IMR-90 (cell line): ENCODE data around the gene CCDC97. TPM values are rescaled to one million over a fixed set of nuclear protein-coding genes. Genes with fewer than 3 reads are reported as not detected.

Experiments used
- ATAC-seq: fragments of 200-7000 bp; cut with Tn5 transposase; 2 replicates; pipeline ENCODE4 v1.9.1; 2020; ENCODE audit warnings: low read depth, mild to moderate bottlenecking, moderate library complexity
- BruUV-seq: library from RNA; stranded (reverse); fragments of 400-500 nt; replicated peaks from 2 replicates; lab custom pipeline; 2021; lab: Mats Ljungman, UMichigan
- CTCF ChIA-PET: fragments of 300-600 bp; formaldehyde crosslinking; extraction: SDS; loops from one replicate; lab custom pipeline; 2021; ENCODE audit warnings: antibody characterized with exemption; lab: Yijun Ruan, JAX
- POLR2A ChIA-PET: fragments of 300-600 bp; sonication (Branson Sonifier 250); formaldehyde crosslinking; loops from one replicate; lab custom pipeline; 2022; ENCODE audit warnings: antibody characterized with exemption; ENCODE audit not compliant: unreplicated experiment; lab: Charles Lee
- DNase-seq: peaks from one replicate; pipeline ENCODE4 v3.0.0; 2013
- H2AFZ ChIP-seq: replicated peaks from 2 replicates; pipeline ENCODE3; 2013; ENCODE audit warnings: low read length, mild to moderate bottlenecking; ENCODE audit not compliant: poor library complexity
- H2AK5ac ChIP-seq: 2 replicates; pipeline ENCODE4 v1.6.1; 2013; ENCODE audit warnings: low read depth, low read length, inconsistent platforms
- H2AK9ac ChIP-seq: replicated peaks from 2 replicates; pipeline ENCODE3; 2013; ENCODE audit warnings: mild to moderate bottlenecking, low read depth, low read length, moderate library complexity; ENCODE audit not compliant: poor library complexity
- H2BK120ac ChIP-seq: 2 replicates; pipeline ENCODE4 v1.6.1; 2013; ENCODE audit warnings: low read depth, low read length, inconsistent platforms
- H2BK15ac ChIP-seq: 3 replicates; pipeline ENCODE4 v1.6.1; 2013; ENCODE audit warnings: low read depth, low read length, inconsistent platforms
- H2BK20ac ChIP-seq: 2 replicates; pipeline ENCODE4 v1.6.1; 2013; ENCODE audit warnings: low read depth, mild to moderate bottlenecking, inconsistent platforms, low read length, moderate library complexity
- H2BK5ac ChIP-seq: 2 replicates; pipeline ENCODE4 v1.6.1; 2013; ENCODE audit warnings: mild to moderate bottlenecking, low read depth, low read length, inconsistent platforms; ENCODE audit not compliant: poor library complexity, severe bottlenecking
- H3K14ac ChIP-seq: replicated peaks from 2 replicates; pipeline ENCODE4 v1.6.1; 2013; ENCODE audit warnings: low read depth, low read length, inconsistent platforms
- H3K18ac ChIP-seq: 2 replicates; pipeline ENCODE4 v1.6.1; 2013; ENCODE audit warnings: low read depth, low read length, control low read depth
- H3K23ac ChIP-seq: 2 replicates; pipeline ENCODE4 v1.6.1; 2013; ENCODE audit warnings: low read depth, low read length, inconsistent platforms
- H3K27ac ChIP-seq: 2 replicates; pipeline ENCODE4 v1.5.1; 2013; ENCODE audit warnings: mild to moderate bottlenecking, control low read depth, low read length; ENCODE audit not compliant: insufficient read depth
- H3K27me3 ChIP-seq: 2 replicates; pipeline ENCODE4 v1.6.1; 2013; ENCODE audit warnings: low read length; ENCODE audit not compliant: control insufficient read depth, insufficient read depth
- H3K36me3 ChIP-seq: 2 replicates; pipeline ENCODE4 v1.6.1; 2013; ENCODE audit warnings: low read length, mixed read lengths; ENCODE audit not compliant: control insufficient read depth, insufficient read depth
- H3K4ac ChIP-seq: 2 replicates; pipeline ENCODE4 v1.6.1; 2013; ENCODE audit warnings: low read depth, low read length, inconsistent platforms
- H3K4me1 ChIP-seq: 2 replicates; pipeline ENCODE4 v1.6.1; 2013; ENCODE audit warnings: low read length, mixed read lengths; ENCODE audit not compliant: control insufficient read depth, insufficient read depth
- H3K4me2 ChIP-seq: 2 replicates; pipeline ENCODE4 v1.6.1; 2013; ENCODE audit warnings: low read depth, mild to moderate bottlenecking, control low read depth, low read length, moderate library complexity
- H3K4me3 ChIP-seq: 2 replicates; pipeline ENCODE4 v1.5.1; 2013; ENCODE audit warnings: low read depth, mild to moderate bottlenecking, control low read depth, low read length, moderate library complexity; ENCODE audit not compliant: insufficient read depth
- H3K56ac ChIP-seq: 2 replicates; pipeline ENCODE4 v1.6.1; 2013; ENCODE audit warnings: low read length, inconsistent platforms; ENCODE audit not compliant: insufficient read depth; ENCODE audit errors: extremely low read depth
- H3K79me1 ChIP-seq, 2 experiments: 2 replicates each; pipeline ENCODE4 v1.6.1; 2013; ENCODE audit warnings: low read length in 2 of 2, inconsistent platforms in 1 of 2, low read depth in 1 of 2
- H3K9ac ChIP-seq: 2 replicates; pipeline ENCODE4 v1.6.1; 2013; ENCODE audit warnings: low read depth, low read length, control low read depth
- H3K9me1 ChIP-seq: 2 replicates; pipeline ENCODE4 v1.6.1; 2013; ENCODE audit warnings: low read length, inconsistent platforms; ENCODE audit not compliant: insufficient read depth
- H3K9me3 ChIP-seq: 2 replicates; pipeline ENCODE4 v1.6.1; 2013; ENCODE audit warnings: low read length; ENCODE audit not compliant: control insufficient read depth, insufficient read depth
- H4K20me1 ChIP-seq: 2 replicates; pipeline ENCODE4 v1.6.1; 2013; ENCODE audit warnings: low read length, inconsistent platforms; ENCODE audit not compliant: insufficient read depth
- H4K5ac ChIP-seq: 2 replicates; pipeline ENCODE4 v1.6.1; 2013; ENCODE audit warnings: mild to moderate bottlenecking, low read depth, low read length, control low read depth
- H4K8ac ChIP-seq, 2 experiments: 2 replicates each; pipeline ENCODE4 v1.6.1; 2013; ENCODE audit warnings: low read depth in 2 of 2, low read length in 2 of 2, control low read depth in 1 of 2, inconsistent platforms in 1 of 2
- H4K91ac ChIP-seq: 2 replicates; pipeline ENCODE4 v1.6.1; 2013; ENCODE audit warnings: low read depth, low read length, inconsistent platforms; ENCODE audit not compliant: insufficient read depth
- MAZ ChIP-seq: IDR thresholded peaks from 2 replicates; pipeline ENCODE4 v1.6.1; 2012; ENCODE audit warnings: low read depth, mild to moderate bottlenecking, low read length, improper control_type of control experiment, moderate library complexity, borderline replicate concordance
- SMC3 ChIP-seq: fragments of 150-350 bp; IDR thresholded peaks from 2 replicates; pipeline ENCODE4 v1.6.1; 2016; ENCODE audit warnings: low read depth, mild to moderate bottlenecking, antibody characterized with exemption, low read length, moderate library complexity
- WGBS, 2 experiments: methylation state at CpG; one replicate each; pipeline versions ENCODE4 v1.1.5 to v1.1.7; 2013; ENCODE audit warnings: missing lambda C conversion rate in 2 of 2; ENCODE audit not compliant: insufficient read length in 1 of 2; ENCODE audit errors: extremely low coverage in 2 of 2; 5-methylcytosine and 5-hydroxymethylcytosine counted together
- dilution Hi-C: fragments of 300-500 bp; cut with HindIII; formaldehyde crosslinking; loops from one replicate; pipeline ENCODE4 v1.14.3; 2018; ENCODE audit warnings: low sequenced_read_pairs; ENCODE audit not compliant: unreplicated experiment
- in situ Hi-C: fragments of 300-500 bp; cut with MboI; formaldehyde crosslinking; loops from 3 replicates; pipeline ENCODE4 v1.14.3; 2019; ENCODE audit warnings: low sequenced_read_pairs, inconsistent platforms, mixed read lengths
- intact Hi-C: fragments of 100-400 bp; cut with micrococcal nuclease; formaldehyde crosslinking; loops from 2 replicates; pipeline ENCODE4 v1.10.0; 2022
- polyA plus RNA-seq, 3 experiments: library from polyadenylated mRNA; depleted of rRNA; stranded (reverse); fragments of >200 nt; gene quantifications; 2 replicates each; pipeline ENCODE4 v1.2.3, GENCODE V29; 2012; ENCODE audit warnings: low replicate concordance in 1 of 3
- total RNA-seq: library from RNA; depleted of rRNA; stranded (reverse); fragments of >200 nt; gene quantifications from 2 replicates; pipeline ENCODE4 v1.2.3, GENCODE V29; 2012

CCDC97 gene
- total and polyA plus RNA-seq, 2 of the 4 experiments (the other 2 are of a cell fraction): 4.1 to 11.0 TPM

- no peak for TF ChIP-seq MAZ
- no peak for TF ChIP-seq SMC3
- peak overlapping the region; percentile 88 for H2BK5ac ChIP-seq
- peak overlapping the region; percentile 93 for H3K27ac ChIP-seq
- no peaks in the 10 kb centered on the region for H3K9me3 ChIP-seq
- H2AK5ac ChIP-seq: peak overlapping the region; percentile 98
- no peak overlapping the region for H2AFZ ChIP-seq
- peak overlapping the region; percentile 92 for H2AK9ac ChIP-seq
- in situ Hi-C loops (no loop called here), intact Hi-C loops (no loop called here), dilution Hi-C loops (no loop called here)
- peak overlapping the region; percentile 43 for H3K23ac ChIP-seq
- H3K9ac ChIP-seq: peak overlapping the region; percentile 51
- H3K56ac ChIP-seq: peak overlapping the region; percentile 90
- H3K4me1 ChIP-seq: peaks cover 49% of the 10 kb centered on the region
- DNase-seq (no peak), ATAC-seq (no peak)
- peak overlapping the region; percentile 88 for H2BK120ac ChIP-seq
- no peak overlapping the region for H3K4me3 ChIP-seq
- peaks cover 66% of the 10 kb centered on the region for H4K20me1 ChIP-seq
- no TSS peak for BruUV-seq
- POLR2A ChIA-PET: interaction anchor here (0.9 kb wide), 1 partner anchor 30 kb away, joined by 3 read pairs; no protein-coding TSS in a partner anchor
- WGBS, 2 experiments: 100% methylated on average over 1 of the region's 11 CpGs; no CpG with 5 or more reads in 1 of the 2 experiments
- H2BK20ac ChIP-seq: peak overlapping the region; percentile 54
- H3K79me1 ChIP-seq: peaks cover 14 to 72% of the 10 kb centered on the region in 2 experiments
- H3K27me3 ChIP-seq: no peaks in the 10 kb centered on the region
- peak overlapping the region; percentile 89; the same call in 2 of the 3 replicates for H2BK15ac ChIP-seq
- peaks cover 38% of the 10 kb centered on the region for H3K36me3 ChIP-seq
- peak overlapping the region; percentile 46 for H4K5ac ChIP-seq
- H3K9me1 ChIP-seq: peaks cover 31% of the 10 kb centered on the region
- peak overlapping the region; percentile 36 for H3K4me2 ChIP-seq
- peak overlapping the region; percentile 89 for H3K4ac ChIP-seq
- CTCF ChIA-PET: interaction anchor here (0.6 to 1.4 kb wide), 4 partner anchors 12 to 114 kb away, joined by 3 to 5 read pairs (median 4); no protein-coding TSS in a partner anchor
- H4K91ac ChIP-seq: peak overlapping the region; percentile 78
- H4K8ac ChIP-seq: peak overlapping the region; percentile 70 to 72
- H3K18ac ChIP-seq: peak overlapping the region; percentile 74
- H3K14ac ChIP-seq: peak overlapping the region; percentile 43
Measured at GRCh38 chr19:41322451-41322850, 12.5 kb downstream of the CCDC97 start.
